ENCODE data around the gene TANGO6. TPM values are rescaled to one million over a fixed set of nuclear protein-coding genes. Genes with fewer than 3 reads are reported as not detected.

Gene TANGO6
- total and polyA plus RNA-seq, 12 donors: 1.9 to 17.9 (median 10.9) TPM

DNA sequence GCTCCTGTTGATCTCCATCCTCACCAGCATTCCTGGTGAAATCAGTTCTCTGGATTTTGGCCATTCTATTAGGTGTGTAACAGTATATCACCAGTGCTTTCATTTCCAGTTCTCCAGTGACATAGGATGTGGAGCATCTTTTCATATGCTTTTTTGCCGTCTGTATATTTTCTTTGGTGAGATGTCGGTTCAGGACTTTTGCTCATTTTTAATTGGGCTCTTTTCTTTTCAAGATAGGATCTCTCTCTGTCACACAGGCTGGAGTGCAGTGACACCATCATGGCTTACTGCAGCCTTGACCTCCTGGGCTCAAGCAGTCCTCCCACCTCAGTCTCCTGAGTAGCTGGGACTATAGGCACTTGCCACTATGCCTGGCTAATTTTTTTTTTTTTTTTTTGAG is 74.2 kb downstream of the TANGO6 start:
- H3K4me3 ChIP-seq: no peak overlapping the region
- WGBS, 4 donors: 92 to 100% (median 95%) methylated on average over 2 of the region's 2 CpGs
- H3K9me3 ChIP-seq (replicated peaks in 1 of 3): no peaks in the 10 kb centered on the region
- DNase-seq: no peak
- no peaks in the 10 kb centered on the region for H3K27me3 ChIP-seq
- H3K4me1 ChIP-seq (replicated peaks in 1 of 2): no peaks in the 10 kb centered on the region
- intact Hi-C loops (cut with DNase I): no loop called here
- no peak for TF ChIP-seq POLR2A (IDR thresholded peaks at IDR 0.05)
- TF ChIP-seq, protein P1, sequence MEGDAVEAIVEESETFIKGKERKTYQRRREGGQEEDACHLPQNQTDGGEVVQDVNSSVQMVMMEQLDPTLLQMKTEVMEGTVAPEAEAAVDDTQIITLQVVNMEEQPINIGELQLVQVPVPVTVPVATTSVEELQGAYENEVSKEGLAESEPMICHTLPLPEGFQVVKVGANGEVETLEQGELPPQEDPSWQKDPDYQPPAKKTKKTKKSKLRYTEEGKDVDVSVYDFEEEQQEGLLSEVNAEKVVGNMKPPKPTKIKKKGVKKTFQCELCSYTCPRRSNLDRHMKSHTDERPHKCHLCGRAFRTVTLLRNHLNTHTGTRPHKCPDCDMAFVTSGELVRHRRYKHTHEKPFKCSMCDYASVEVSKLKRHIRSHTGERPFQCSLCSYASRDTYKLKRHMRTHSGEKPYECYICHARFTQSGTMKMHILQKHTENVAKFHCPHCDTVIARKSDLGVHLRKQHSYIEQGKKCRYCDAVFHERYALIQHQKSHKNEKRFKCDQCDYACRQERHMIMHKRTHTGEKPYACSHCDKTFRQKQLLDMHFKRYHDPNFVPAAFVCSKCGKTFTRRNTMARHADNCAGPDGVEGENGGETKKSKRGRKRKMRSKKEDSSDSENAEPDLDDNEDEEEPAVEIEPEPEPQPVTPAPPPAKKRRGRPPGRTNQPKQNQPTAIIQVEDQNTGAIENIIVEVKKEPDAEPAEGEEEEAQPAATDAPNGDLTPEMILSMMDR (IDR thresholded peaks at IDR 0.05): no peak
- H3K27ac ChIP-seq: no peak overlapping the region
- peaks cover 0 to 13% of the 10 kb centered on the region in 2 donors for H3K36me3 ChIP-seq (replicated peaks in 1 of 2)

DNA sequence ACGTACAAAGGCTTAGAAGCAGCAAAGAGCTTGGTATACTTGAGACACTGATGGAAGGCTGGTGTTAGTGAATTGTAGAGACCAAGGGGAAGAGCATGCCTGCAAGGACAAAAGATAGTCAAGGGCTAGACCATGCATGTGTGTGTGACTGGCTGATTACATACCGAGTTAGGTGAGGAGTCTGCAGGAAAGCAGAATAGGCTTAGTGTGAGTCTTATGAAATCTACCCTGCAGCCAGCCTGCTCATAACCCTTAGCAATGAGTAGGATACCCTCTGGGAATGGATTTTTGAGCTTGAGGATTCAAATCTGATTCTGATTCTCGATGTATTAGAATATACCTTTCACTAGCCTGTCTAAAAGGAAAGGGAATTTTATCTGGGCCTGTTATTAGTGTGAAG is 77.0 kb downstream of the TANGO6 start:
- H3K4me3 ChIP-seq: no peak overlapping the region
- peaks cover 0 to 13% of the 10 kb centered on the region in 2 donors for H3K36me3 ChIP-seq (replicated peaks in 1 of 2)
- intact Hi-C loops (cut with DNase I): no loop called here
- no peaks in the 10 kb centered on the region for H3K9me3 ChIP-seq (replicated peaks in 1 of 3)
- DNase-seq: no peak
- 96 to 99% (median 98%) methylated on average over 3 of the region's 3 CpGs for WGBS, 4 donors
- H3K27ac ChIP-seq: no peak overlapping the region
- H3K4me1 ChIP-seq (replicated peaks in 1 of 2): no peaks in the 10 kb centered on the region
- no peaks in the 10 kb centered on the region for H3K27me3 ChIP-seq
- TF ChIP-seq POLR2A (IDR thresholded peaks at IDR 0.05): no peak
- TF ChIP-seq, protein P1 (IDR thresholded peaks at IDR 0.05): no peak

DNA sequence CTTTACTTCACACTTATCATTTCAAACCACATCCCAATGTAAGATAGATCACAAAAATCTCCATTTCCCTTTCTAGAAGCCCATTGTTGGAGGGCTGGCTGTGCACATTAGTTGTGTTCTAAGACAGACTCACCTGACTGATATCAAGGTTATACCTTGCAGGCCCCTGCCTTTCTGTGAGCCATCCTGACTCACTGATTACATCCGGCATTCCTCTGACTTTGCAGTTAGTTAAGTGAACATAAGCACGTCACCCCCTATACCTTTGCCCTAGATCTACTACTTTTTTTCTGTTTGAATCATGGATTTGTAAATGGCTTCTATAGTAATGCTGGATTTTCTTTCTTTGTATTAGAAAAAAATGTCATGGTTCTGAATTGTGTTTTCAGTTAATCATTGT is 78.3 kb downstream of the TANGO6 start:
- H3K9me3 ChIP-seq (replicated peaks in 1 of 3): no peaks in the 10 kb centered on the region
- no peak overlapping the region for H3K27ac ChIP-seq
- intact Hi-C loops (cut with DNase I): no loop called here
- DNase-seq: no peak
- H3K4me3 ChIP-seq: no peak overlapping the region
- no peaks in the 10 kb centered on the region for H3K4me1 ChIP-seq (replicated peaks in 1 of 2)
- no peak for TF ChIP-seq POLR2A (IDR thresholded peaks at IDR 0.05)
- TF ChIP-seq, protein P1 (IDR thresholded peaks at IDR 0.05): no peak
- 96 to 100% (median 97%) methylated on average over 2 of the region's 2 CpGs for WGBS, 4 donors
- H3K27me3 ChIP-seq: no peaks in the 10 kb centered on the region
- peaks cover 0 to 13% of the 10 kb centered on the region in 2 donors for H3K36me3 ChIP-seq (replicated peaks in 1 of 2)

DNA sequence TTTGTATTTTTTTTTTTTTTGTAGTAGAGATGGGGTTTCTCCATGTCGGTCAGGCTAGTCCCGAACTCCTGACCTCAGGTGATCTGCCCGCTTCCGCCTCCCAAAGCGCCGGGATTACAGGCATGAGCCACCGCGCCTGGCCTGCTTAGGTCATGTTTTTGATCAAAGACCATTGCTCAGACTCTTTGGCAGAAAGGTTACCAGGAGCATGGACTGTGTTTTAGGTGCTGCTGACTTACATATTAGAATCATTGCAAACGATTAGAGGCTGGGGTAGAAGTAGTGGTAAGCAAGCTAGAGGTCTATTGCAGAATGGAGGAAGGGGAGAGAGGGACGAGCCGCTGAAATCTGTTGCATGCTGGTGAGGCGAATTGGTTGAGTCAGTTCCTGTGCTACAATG is 79.8 kb downstream of the TANGO6 start:
- Histone ChIP-seq H3K27ac (no peak overlapping the region), H3K9me3 (replicated peaks in 1 of 3) (no peaks in the 10 kb centered on the region), H3K4me1 (replicated peaks in 1 of 2) (no peaks in the 10 kb centered on the region), H3K27me3 (no peaks in the 10 kb centered on the region), H3K4me3 (no peak overlapping the region), H3K36me3 (replicated peaks in 1 of 2) (peaks cover 0 to 19% of the 10 kb centered on the region in 2 donors)
- 95 to 96% (median 95%) methylated on average over 12 of the region's 12 CpGs for WGBS, 4 donors
- intact Hi-C loops (cut with DNase I): no loop called here
- no peak for DNase-seq
- TF ChIP-seq POLR2A (IDR thresholded peaks at IDR 0.05): no peak
- TF ChIP-seq, protein P1 (IDR thresholded peaks at IDR 0.05): no peak

Data from adrenal gland (tissue), 12 donors.